DOHH2 (cell line): ENCODE results near the gene ASTL.

Experiments
- H3F3A ChIP-seq: fragments of 200-600 bp; sonication (generic), shearing (Covaris generic); 2 replicates; pipeline ENCODE4 v1.6.0; 2016; ENCODE audit warnings: antibody characterized with exemption, mild to moderate bottlenecking; ENCODE audit not compliant: control insufficient read depth, insufficient read depth
- H3K27ac ChIP-seq: fragments of 200-600 bp; sonication (generic); 2 replicates; pipeline ENCODE4 v1.5.1; 2014; ENCODE audit warnings: low read depth, mild to moderate bottlenecking, low read length, moderate library complexity
- H3K27me3 ChIP-seq: fragments of 200-600 bp; sonication (generic); 2 replicates; pipeline ENCODE4 v1.6.1; 2014; ENCODE audit warnings: mild to moderate bottlenecking, low read length, mixed read lengths; ENCODE audit not compliant: control insufficient read depth
- H3K36me3 ChIP-seq: fragments of 200-600 bp; sonication (generic); 2 replicates; pipeline ENCODE4 v1.6.1; 2014; ENCODE audit warnings: mild to moderate bottlenecking, low read length, moderate library complexity, mixed read lengths; ENCODE audit not compliant: control insufficient read depth
- H3K4me1 ChIP-seq: fragments of 200-600 bp; sonication (generic); 2 replicates; pipeline ENCODE4 v1.6.1; 2014; ENCODE audit warnings: mild to moderate bottlenecking, low read length, mixed read lengths; ENCODE audit not compliant: control insufficient read depth
- H3K4me2 ChIP-seq: fragments of 200-600 bp; sonication (generic); 2 replicates; pipeline ENCODE4 v1.6.0; 2014; ENCODE audit warnings: mild to moderate bottlenecking, low read length, moderate library complexity
- H3K4me3 ChIP-seq: fragments of 200-600 bp; sonication (generic); 2 replicates; pipeline ENCODE4 v1.5.1; 2014; ENCODE audit warnings: mild to moderate bottlenecking, low read length, mixed read lengths
- H3K79me2 ChIP-seq: fragments of 200-600 bp; sonication (generic); 2 replicates; pipeline ENCODE4 v1.6.1; 2014; ENCODE audit warnings: mild to moderate bottlenecking, low read length, mixed read lengths; ENCODE audit not compliant: control insufficient read depth
- H3K9me2 ChIP-seq: fragments of 200-600 bp; sonication (generic); replicated peaks from 2 replicates; pipeline ENCODE4 v1.6.1; 2014; ENCODE audit warnings: mild to moderate bottlenecking, low read length, mixed read lengths; ENCODE audit not compliant: control insufficient read depth
- H3K9me3 ChIP-seq: fragments of 200-600 bp; sonication (generic); 2 replicates; pipeline ENCODE4 v1.6.1; 2014; ENCODE audit warnings: antibody characterized with exemption, low read length, mixed read lengths; ENCODE audit not compliant: control insufficient read depth, insufficient read depth
- H4K20me1 ChIP-seq: fragments of 200-600 bp; sonication (generic); 2 replicates; pipeline ENCODE4 v1.6.0; 2014; ENCODE audit warnings: low read depth, mild to moderate bottlenecking, antibody characterized with exemption, low read length, moderate library complexity; ENCODE audit not compliant: control insufficient read depth, insufficient read depth
- CTCF ChIP-seq: fragments of 200-600 bp; sonication (generic); IDR thresholded peaks from one replicate; pipeline ENCODE4 v1.5.1; 2014; ENCODE audit warnings: antibody characterized with exemption, mild to moderate bottlenecking, low read depth, low read length; ENCODE audit not compliant: poor library complexity, severe bottlenecking
- EZH2phosphoT487 ChIP-seq: fragments of 200-600 bp; sonication (generic); IDR thresholded peaks from 2 replicates; pipeline ENCODE4 v1.6.1; 2017; ENCODE audit warnings: borderline replicate concordance, mild to moderate bottlenecking, antibody characterized with exemption, low read length, moderate library complexity, mixed read lengths

ASTL gene

GRCh38 chr2:96157649-96158553, 19.6 kb upstream of the ASTL start:
- Histone ChIP-seq H3K79me2 (no peaks in the 10 kb centered on the region), H3K4me1 (peaks cover 76% of the 10 kb centered on the region), H4K20me1 (no peaks in the 10 kb centered on the region), H3F3A (peaks cover 19% of the 10 kb centered on the region), H3K4me3 (peak overlapping the region; percentile 35), H3K27ac (peak overlapping the region; percentile 8; the same call in 1 of the 2 replicates), H3K9me3 (no peaks in the 10 kb centered on the region), H3K27me3 (no peaks in the 10 kb centered on the region), H3K36me3 (no peaks in the 10 kb centered on the region), H3K9me2 (no peaks in the 10 kb centered on the region), H3K4me2 (peak overlapping the region; percentile 68)
- TF ChIP-seq EZH2phosphoT487, result no peak
- no peak for TF ChIP-seq CTCF

GRCh38 chr2:96156926-96157648, 18.8 kb upstream of the ASTL start:
- no peaks in the 10 kb centered on the region for H3K79me2 ChIP-seq
- H3K4me1 ChIP-seq, result peaks cover 76% of the 10 kb centered on the region
- no peaks in the 10 kb centered on the region for H4K20me1 ChIP-seq
- peaks cover 11% of the 10 kb centered on the region for H3F3A ChIP-seq
- no peaks in the 10 kb centered on the region for H3K9me3 ChIP-seq
- H3K27me3 ChIP-seq, result no peaks in the 10 kb centered on the region
- H3K9me2 ChIP-seq, result no peaks in the 10 kb centered on the region
- H3K36me3 ChIP-seq, result no peaks in the 10 kb centered on the region
- TF ChIP-seq CTCF, result no peak
- TF ChIP-seq EZH2phosphoT487, result no peak
- peak overlapping the region; percentile 35 for H3K4me3 ChIP-seq
- H3K27ac ChIP-seq, result peak overlapping the region; percentile 8; the same call in 1 of the 2 replicates
- peak overlapping the region; percentile 68 for H3K4me2 ChIP-seq

GRCh38 chr2:96156011-96156820, 17.9 kb upstream of the ASTL start:
- Histone ChIP-seq H3F3A (peaks cover 8% of the 10 kb centered on the region; the same call in 1 of the 2 replicates), H3K4me2 (peak overlapping the region; percentile 68), H4K20me1 (no peaks in the 10 kb centered on the region), H3K27me3 (no peaks in the 10 kb centered on the region), H3K4me1 (peaks cover 79% of the 10 kb centered on the region), H3K4me3 (peak overlapping the region; percentile 35), H3K79me2 (no peaks in the 10 kb centered on the region), H3K9me3 (no peaks in the 10 kb centered on the region), H3K36me3 (no peaks in the 10 kb centered on the region), H3K9me2 (no peaks in the 10 kb centered on the region), H3K27ac (no peak overlapping the region; the same call in 1 of the 2 replicates)
- TF ChIP-seq EZH2phosphoT487 (no peak), CTCF (no peak)
